H9 (cell line): ENCODE measurements around the gene BRD7. TPM values are rescaled to one million over a fixed set of nuclear protein-coding genes. Genes with fewer than 3 reads are reported as not detected.
A peak's percentile ranks its signal among the peaks of the same experiment; 100 is the strongest.

Experiments used
- DNase-seq: peaks from one replicate; pipeline ENCODE4 v3.0.0-alpha.2; 2017
- H2AFZ ChIP-seq: one replicate; pipeline ENCODE4 v1.6.1; 2013; ENCODE audit warnings: mild to moderate bottlenecking, low read length, control low read depth, moderate library complexity
- H2AK5ac ChIP-seq: 2 replicates; pipeline ENCODE4 v1.6.1; 2013; ENCODE audit warnings: low read length, control low read depth, mixed read lengths; ENCODE audit not compliant: insufficient read length
- H2BK120ac ChIP-seq: one replicate; pipeline ENCODE4 v1.6.1; 2013; ENCODE audit warnings: low read depth, mild to moderate bottlenecking, low read length, control low read depth, inconsistent platforms; ENCODE audit not compliant: poor library complexity, severe bottlenecking
- H2BK12ac ChIP-seq: 2 replicates; pipeline ENCODE4 v1.6.1; 2013; ENCODE audit warnings: low read length, control low read depth, mixed read lengths, low read depth; ENCODE audit not compliant: insufficient read length
- H2BK15ac ChIP-seq: 2 replicates; pipeline ENCODE4 v1.6.1; 2013; ENCODE audit warnings: low read depth, low read length, control low read depth
- H2BK20ac ChIP-seq: one replicate; pipeline ENCODE4 v1.6.1; 2013; ENCODE audit warnings: low read depth, mild to moderate bottlenecking, low read length, control low read depth, inconsistent platforms; ENCODE audit not compliant: poor library complexity, severe bottlenecking
- H2BK5ac ChIP-seq: 2 replicates; pipeline ENCODE4 v1.6.1; 2013; ENCODE audit warnings: low read length, control low read depth, mixed read lengths; ENCODE audit not compliant: insufficient read length
- H3K14ac ChIP-seq: 2 replicates; pipeline ENCODE4 v1.6.1; 2013; ENCODE audit warnings: low read length, control low read depth; ENCODE audit not compliant: insufficient read depth
- H3K18ac ChIP-seq: 2 replicates; pipeline ENCODE4 v1.6.1; 2013; ENCODE audit warnings: low read depth, mild to moderate bottlenecking, mixed read lengths, low read length, control low read depth; ENCODE audit not compliant: insufficient read length
- H3K23ac ChIP-seq: 2 replicates; pipeline ENCODE4 v1.6.1; 2013; ENCODE audit warnings: low read length, control low read depth, mixed read lengths, low read depth; ENCODE audit not compliant: insufficient read length
- H3K23me2 ChIP-seq: 2 replicates; pipeline ENCODE4 v1.6.1; 2013; ENCODE audit warnings: low read depth, mild to moderate bottlenecking, mixed read lengths, low read length, control low read depth; ENCODE audit not compliant: insufficient read length, poor library complexity, severe bottlenecking
- H3K27ac ChIP-seq: 2 replicates; pipeline ENCODE4 v1.5.1; 2013; ENCODE audit warnings: low read length, control low read depth, mixed read lengths, low read depth; ENCODE audit not compliant: insufficient read length
- H3K27me3 ChIP-seq: 2 replicates; pipeline ENCODE4 v1.6.1; 2013; ENCODE audit warnings: low read length, control low read depth, inconsistent platforms; ENCODE audit not compliant: insufficient read depth
- H3K4ac ChIP-seq: 2 replicates; pipeline ENCODE4 v1.6.1; 2013; ENCODE audit warnings: low read depth, mild to moderate bottlenecking, control low read depth, inconsistent platforms, low read length, moderate library complexity
- H3K4me1 ChIP-seq: 2 replicates; pipeline ENCODE4 v1.6.1; 2013; ENCODE audit warnings: low read length, control low read depth, inconsistent platforms; ENCODE audit not compliant: insufficient read depth
- H3K4me2 ChIP-seq: 2 replicates; pipeline ENCODE4 v1.6.1; 2013; ENCODE audit warnings: low read length, control low read depth, mixed read lengths; ENCODE audit not compliant: insufficient read length, insufficient read depth
- H3K56ac ChIP-seq: 2 replicates; pipeline ENCODE4 v1.6.1; 2013; ENCODE audit warnings: low read depth, mild to moderate bottlenecking, mixed read lengths, low read length, control low read depth; ENCODE audit not compliant: insufficient read length
- H3K79me1 ChIP-seq: 2 replicates; pipeline ENCODE4 v1.6.1; 2013; ENCODE audit warnings: low read depth, mild to moderate bottlenecking, moderate library complexity, low read length, control low read depth, inconsistent platforms; ENCODE audit not compliant: insufficient read depth, poor library complexity, severe bottlenecking
- H3K79me2 ChIP-seq: 2 replicates; pipeline ENCODE4 v1.6.1; 2013; ENCODE audit warnings: low read length, control low read depth, inconsistent platforms; ENCODE audit not compliant: insufficient read depth
- H3K9ac ChIP-seq: 2 replicates; pipeline ENCODE4 v1.6.1; 2013; ENCODE audit warnings: low read length, control low read depth, mixed read lengths; ENCODE audit not compliant: insufficient read length; ENCODE audit errors: extremely low read depth
- H3K9me3 ChIP-seq: one replicate; pipeline ENCODE4 v1.6.1; 2013; ENCODE audit warnings: low read depth, low read length, inconsistent platforms; ENCODE audit not compliant: control insufficient read depth
- H3T11ph ChIP-seq: one replicate; pipeline ENCODE4 v1.6.1; 2013; ENCODE audit warnings: mild to moderate bottlenecking, low read length, control low read depth, inconsistent platforms
- H4K20me1 ChIP-seq: one replicate; pipeline ENCODE4 v1.6.1; 2013; ENCODE audit not compliant: control insufficient read depth, insufficient read length, insufficient read depth
- H4K5ac ChIP-seq: 2 replicates; pipeline ENCODE4 v1.6.1; 2013; ENCODE audit warnings: low read depth, mild to moderate bottlenecking, mixed read lengths, low read length, control low read depth; ENCODE audit not compliant: insufficient read length
- H4K8ac ChIP-seq: replicated peaks from 2 replicates; pipeline ENCODE4 v1.6.1; 2013; ENCODE audit warnings: low read length, control low read depth, mixed read lengths, low read depth; ENCODE audit not compliant: insufficient read length
- H4K91ac ChIP-seq: 2 replicates; pipeline ENCODE4 v1.6.1; 2013; ENCODE audit warnings: low read depth, mild to moderate bottlenecking, moderate library complexity, mixed read lengths, low read length, control low read depth; ENCODE audit not compliant: insufficient read length
- H3K27ac Mint-ChIP-seq, 3 experiments: 2 replicates in 2 of 3; 3 replicates in 1 of 3; pipeline ENCODE4 v1.8.0; 2020 to 2021; ENCODE audit warnings: mixed read lengths in 3 of 3, mild to moderate bottlenecking in 1 of 3, moderate library complexity in 1 of 3
- H3K27me3 Mint-ChIP-seq: 2 replicates; pipeline ENCODE4 v1.8.0; 2021; ENCODE audit warnings: low read depth, mild to moderate bottlenecking, moderate library complexity, mixed read lengths
- H3K36me3 Mint-ChIP-seq, 3 experiments: 2 replicates in 2 of 3; 3 replicates in 1 of 3; pipeline ENCODE4 v1.8.0; 2020 to 2021; ENCODE audit warnings: low read depth in 3 of 3, mixed read lengths in 3 of 3; ENCODE audit not compliant: insufficient read depth in 1 of 3
- H3K4me1 Mint-ChIP-seq, 2 experiments: 2 replicates each; pipeline ENCODE4 v1.8.0; 2020; ENCODE audit warnings: mixed read lengths in 2 of 2
- H3K4me3 Mint-ChIP-seq, 2 experiments: 2 replicates in 1 of 2; 3 replicates in 1 of 2; pipeline ENCODE4 v1.8.0; 2020 to 2021; ENCODE audit warnings: mild to moderate bottlenecking in 2 of 2, mixed read lengths in 2 of 2, moderate library complexity in 1 of 2
- H3K9me3 Mint-ChIP-seq, 2 experiments: 2 replicates in 1 of 2; 3 replicates in 1 of 2; pipeline ENCODE4 v1.8.0; 2020; ENCODE audit warnings: mild to moderate bottlenecking in 2 of 2, mixed read lengths in 2 of 2, moderate library complexity in 1 of 2
- CTCF ChIP-seq: fragments of 200-600 bp; sonication (generic); conservative IDR thresholded peaks from 3 replicates; pipeline ENCODE4 v1.8.0; 2021; ENCODE audit warnings: antibody characterized with exemption, mild to moderate bottlenecking
- WGBS: extraction: QIAGEN DNeasy Blood & Tissue Kit; methylation state at CpG from one replicate; pipeline ENCODE4 v1.1.7; 2013; ENCODE audit warnings: missing lambda C conversion rate, low lambda C conversion rate, mixed read lengths; ENCODE audit not compliant: insufficient read length; ENCODE audit errors: extremely low coverage; 5-methylcytosine and 5-hydroxymethylcytosine counted together
- total RNA-seq: library from RNA; stranded (reverse); gene quantifications from 2 replicates; pipeline ENCODE4 v1.2.1, GENCODE V29; 2021

Gene BRD7
- total RNA-seq, 1 experiment from 2014 or later = 112 TPM

GRCh38 chr16:50282010-50282538, 86.7 kb downstream of the BRD7 start:
- H4K8ac ChIP-seq = no peak overlapping the region
- H3K27ac Mint-ChIP-seq = peak overlapping the region in 2 of 3 experiments; percentile 33 to 40; a peak in 1 of 7 replicates
- no peak overlapping the region for H3T11ph ChIP-seq
- no peak overlapping the region for H3K23ac ChIP-seq
- TF ChIP-seq CTCF = no peak
- no peak overlapping the region for H2BK120ac ChIP-seq
- H3K56ac ChIP-seq = no peak overlapping the region
- no peak overlapping the region for H3K27ac ChIP-seq
- no peak overlapping the region for H2BK15ac ChIP-seq
- H3K4me1 Mint-ChIP-seq = peaks cover 16 to 20% of the 10 kb centered on the region in 2 experiments
- H3K9me3 Mint-ChIP-seq = peaks cover 3 to 8% of the 10 kb centered on the region in 2 experiments; a peak in 4 of 5 replicates
- H3K79me1 ChIP-seq = no peaks in the 10 kb centered on the region
- no peak overlapping the region for H3K4me2 ChIP-seq
- no peak for DNase-seq
- no peak overlapping the region for H2BK20ac ChIP-seq
- H3K4me1 ChIP-seq = 0 out of 2 replicates have a peak, but pooled peaks cover 3% of the 10 kb centered on the region
- no peaks in the 10 kb centered on the region for H3K9me3 ChIP-seq
- no peaks in the 10 kb centered on the region for H3K27me3 ChIP-seq
- no CpG with 5 or more reads among the region's 7 CpGs for WGBS
- H4K20me1 ChIP-seq = no peaks in the 10 kb centered on the region
- no peak overlapping the region; the same call in 1 of the 2 replicates for H3K14ac ChIP-seq
- no peak overlapping the region for H2BK5ac ChIP-seq
- no peak overlapping the region for H2BK12ac ChIP-seq
- no peak overlapping the region for H4K5ac ChIP-seq
- no peaks in the 10 kb centered on the region for H3K79me2 ChIP-seq
- no peak overlapping the region for H3K9ac ChIP-seq
- no peaks in the 10 kb centered on the region; the same call in 1 of the 2 replicates for H3K27me3 Mint-ChIP-seq
- peaks cover 0 to 14% (median 0%) of the 10 kb centered on the region in 3 experiments; a peak in 3 of 7 replicates for H3K36me3 Mint-ChIP-seq
- H4K91ac ChIP-seq = no peak overlapping the region
- H3K4me3 Mint-ChIP-seq = no peak overlapping the region
- H3K23me2 ChIP-seq = no peaks in the 10 kb centered on the region
- no peak overlapping the region for H3K18ac ChIP-seq
- H2AFZ ChIP-seq = no peak overlapping the region
- no peak overlapping the region for H2AK5ac ChIP-seq
- no peak overlapping the region for H3K4ac ChIP-seq
